NCI-H146 treated with DMSO at 0.1 percent for 48 hours (cell line): Measurements from ENCODE around the gene LIAS.
"Not testable (repeated sequence)": the region's sequence is repeated elsewhere in the genome, so short reads cannot be mapped to it uniquely, and the experiment has no call there.

Experiments
- DNase-seq: peaks from one replicate; lab custom pipeline; 2025; ENCODE audit not compliant: unreplicated experiment; lab: John Stamatoyannopoulos, UW

Gene LIAS

GRCh38 chr4:39458505-39459300 lies at the start of gene LIAS, which contains the start of gene RPL9:
TSS of gene LIAS (plus strand) at chr4:39459056. CDS start at chr4:39459118, 62 bp downstream.
TSS of gene RPL9 (minus strand) at chr4:39458922. CDS start at chr4:39458439, 483 bp downstream.
- DNase-seq: peak; percentile 95

GRCh38 chr4:39410415-39410814 lies 48.4 kb upstream of the LIAS start:
- no peak for DNase-seq

GRCh38 chr4:39411561-39411960 lies 47.3 kb upstream of the LIAS start:
- not testable (repeated sequence) for DNase-seq

- no peak for DNase-seq
Observed at GRCh38 chr4:39415678-39416283, 43.1 kb upstream of the LIAS start.

- DNase-seq: no peak
Observed at GRCh38 chr4:39422247-39422646, 36.6 kb upstream of the LIAS start.

- not testable (repeated sequence) for DNase-seq
Observed at GRCh38 chr4:39425297-39425696, 33.6 kb upstream of the LIAS start.

GRCh38 chr4:39426728-39427127 lies 32.1 kb upstream of the LIAS start:
- no peak for DNase-seq

GRCh38 chr4:39427520-39428114 lies 31.2 kb upstream of the LIAS start:
- no peak for DNase-seq

- DNase-seq: no peak
Observed at GRCh38 chr4:39429476-39430334, 29.2 kb upstream of the LIAS start.

GRCh38 chr4:39433878-39434492 lies 24.9 kb upstream of the LIAS start:
- DNase-seq: no peak

GRCh38 chr4:39435659-39436563 lies 22.9 kb upstream of the LIAS start:
- no peak for DNase-seq

- no peak for DNase-seq
Observed at GRCh38 chr4:39441593-39441992, 17.3 kb upstream of the LIAS start.

- DNase-seq: no peak
Observed at GRCh38 chr4:39442998-39443397, 15.9 kb upstream of the LIAS start.

GRCh38 chr4:39446483-39446841 lies 12.4 kb upstream of the LIAS start:
- DNase-seq: no peak

- no peak for DNase-seq
Observed at GRCh38 chr4:39446842-39447573, 11.8 kb upstream of the LIAS start.

- DNase-seq: no peak
Observed at GRCh38 chr4:39450618-39451017, 8.2 kb upstream of the LIAS start.

- no peak for DNase-seq
Observed at GRCh38 chr4:39451423-39452023, 7.3 kb upstream of the LIAS start.

GRCh38 chr4:39452153-39452859 lies 6.5 kb upstream of the LIAS start:
- no peak for DNase-seq
